Upper lobe of left lung (tissue), 4 donors: ENCODE data around the gene ZBTB16.

Experiments
- CTCF ChIP-seq, 6 experiments: fragments of 450-650 bp in 4 of 6; fragments of 200-600 bp in 2 of 6; sonication (generic) in 2 of 6; IDR thresholded peaks; one replicate each; pipeline ENCODE4 v1.5.1; 2016 to 2019; ENCODE audit warnings: antibody characterized with exemption in 6 of 6
- EP300 ChIP-seq, 4 donors: sonication (generic); formaldehyde crosslinking; IDR thresholded peaks; one replicate each; pipeline ENCODE4 v1.5.1; 2017; ENCODE audit warnings: antibody characterized with exemption in 4 of 4, control low read depth in 2 of 4
- POLR2A ChIP-seq, 4 donors: fragments of 450-650 bp; IDR thresholded peaks; one replicate each; pipeline ENCODE4 v1.5.1; 2016 to 2017; ENCODE audit warnings: antibody characterized with exemption in 4 of 4, mild to moderate bottlenecking in 2 of 4

GRCh38 chr11:114098927-114099326, 39.4 kb downstream of the ZBTB16 start:
- TF ChIP-seq CTCF (IDR thresholded peaks at IDR 0.05) (no peak), EP300 (IDR thresholded peaks at IDR 0.05) (no peak), POLR2A (IDR thresholded peaks at IDR 0.05) (no peak)
